Dermis microvascular lymphatic vessel endothelial cell (primary cell): ENCODE results near the gene RNFT1. TPM values are rescaled to one million over a fixed set of nuclear protein-coding genes. Genes with fewer than 3 reads are reported as not detected.
A peak's percentile ranks its signal among the peaks of the same experiment; 100 is the strongest.
"Not testable (repeated sequence)": the region's sequence is repeated elsewhere in the genome, so short reads cannot be mapped to it uniquely, and the experiment has no call there.

Experiments
- DNase-seq, 2 donors: peaks; one replicate each; pipeline versions ENCODE4 v3.0.0 to v3.0.0-alpha.2; 2010; ENCODE audit warnings: low read depth in 2 of 2
- total RNA-seq: library from RNA; depleted of rRNA; stranded (reverse); fragments of >200 nt; gene quantifications from 2 replicates; pipeline ENCODE4 v1.2.1, GENCODE V29; 2014

RNFT1 gene
- total RNA-seq, 1 donor from 2014 or later = 10.9 TPM

DNA sequence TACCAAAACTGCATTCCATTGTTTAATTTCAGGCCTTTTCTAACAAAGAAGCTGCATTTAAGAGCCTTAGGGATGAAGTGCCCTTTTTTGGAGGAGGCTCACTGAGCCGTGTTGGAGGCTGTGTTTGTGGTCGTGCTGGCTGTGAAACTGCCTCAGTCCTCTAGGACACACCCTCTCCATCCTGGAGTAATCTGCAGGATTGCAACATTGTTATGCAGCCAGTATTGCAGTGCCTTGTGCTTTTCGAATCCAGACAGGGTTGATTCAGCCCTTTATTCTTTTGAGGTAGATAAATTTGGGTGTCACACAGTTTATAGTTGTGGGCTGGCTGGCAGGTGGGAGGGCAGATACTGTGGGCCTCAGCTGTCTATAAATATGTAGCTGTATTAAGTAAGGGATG lies 33.8 kb downstream of the RNFT1 start:
- not testable (repeated sequence) for DNase-seq

DNA sequence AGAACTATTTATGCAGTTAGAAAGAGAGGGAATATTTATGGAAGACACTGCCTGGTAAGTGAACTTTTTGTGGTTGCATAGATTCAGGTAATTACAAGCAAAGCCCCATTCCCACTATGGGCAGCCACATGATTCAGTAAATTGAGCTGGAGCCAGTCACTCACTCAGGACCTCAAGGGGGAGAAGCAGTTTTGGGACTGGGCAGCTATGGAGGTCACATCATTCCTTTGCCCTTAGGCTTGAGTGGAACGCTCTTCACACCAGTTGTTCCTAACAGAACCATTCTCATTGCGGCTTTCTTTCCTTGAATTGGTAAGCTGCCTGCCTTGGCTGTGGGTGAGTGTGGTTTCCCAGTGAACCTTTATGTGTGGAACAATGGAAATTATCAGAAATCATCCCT lies 34.4 kb downstream of the RNFT1 start:
- DNase-seq = not testable (repeated sequence)

DNA sequence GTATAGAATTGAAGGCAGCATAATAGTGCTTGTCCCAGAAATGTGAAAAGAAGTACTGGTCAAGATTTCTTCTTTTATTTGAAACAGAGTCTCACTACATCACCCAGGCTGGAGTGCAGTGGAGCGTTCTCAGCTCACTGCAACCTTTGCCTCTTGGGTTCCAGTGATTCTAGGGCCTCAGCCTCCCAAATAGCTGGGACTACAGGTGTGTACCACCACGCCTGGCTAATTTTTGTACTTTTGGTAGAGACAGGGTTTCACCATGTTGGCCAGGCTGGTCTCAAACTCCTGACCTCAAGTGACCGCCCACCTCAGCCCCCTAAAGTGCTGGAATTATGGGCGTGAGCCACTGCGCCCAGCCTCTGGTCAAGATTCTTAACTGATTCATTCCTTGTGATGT lies 43.9 kb downstream of the RNFT1 start:
- DNase-seq = not testable (repeated sequence)

DNA sequence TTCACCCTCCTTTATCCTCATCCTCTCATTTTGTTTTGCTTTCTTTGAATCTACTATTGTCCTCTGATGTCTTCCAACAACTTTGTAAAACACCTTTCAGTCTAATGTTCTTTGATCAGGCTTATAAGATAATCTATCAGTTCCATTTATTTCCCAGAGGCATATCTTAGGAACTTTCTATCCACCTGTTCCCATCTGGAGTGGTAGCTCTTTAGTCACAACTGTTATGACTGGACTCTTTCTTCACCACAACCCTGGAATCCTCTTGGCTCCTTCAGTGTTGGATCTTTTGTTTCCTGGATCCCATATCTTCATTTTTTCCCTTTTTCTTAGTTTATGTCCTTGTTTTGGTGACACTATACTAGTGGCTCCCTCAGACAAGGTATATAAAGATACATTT lies 48.1 kb downstream of the RNFT1 start:
- no peak for DNase-seq

DNA sequence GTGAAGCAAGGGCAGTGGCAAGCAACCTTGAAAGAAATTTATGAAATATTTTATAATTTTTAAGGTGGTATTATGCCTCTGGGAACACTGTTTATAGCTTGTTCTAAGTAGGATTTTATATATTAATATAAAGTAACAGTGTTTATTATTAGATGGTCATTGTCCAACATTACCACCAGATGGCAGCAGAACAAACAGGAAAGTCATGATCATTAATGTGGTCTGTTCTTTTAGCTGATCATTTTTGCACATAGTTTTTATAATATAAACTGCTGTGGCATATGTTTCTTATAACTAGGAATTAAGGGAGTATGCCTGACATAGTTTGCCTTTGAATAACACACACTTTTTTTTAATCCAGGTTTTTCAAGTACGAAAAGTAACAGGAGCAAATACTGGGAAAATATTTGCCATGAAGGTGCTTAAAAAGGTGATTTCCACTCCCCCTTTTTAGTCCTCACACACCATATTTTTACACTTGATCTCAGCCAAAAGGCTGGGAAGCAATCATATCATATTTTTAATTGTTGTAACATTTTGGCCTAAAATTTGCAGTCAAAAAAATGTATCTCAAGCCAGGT lies 50.2 kb downstream of the RNFT1 start:
- DNase-seq = peak; percentile 28 to 53

DNA sequence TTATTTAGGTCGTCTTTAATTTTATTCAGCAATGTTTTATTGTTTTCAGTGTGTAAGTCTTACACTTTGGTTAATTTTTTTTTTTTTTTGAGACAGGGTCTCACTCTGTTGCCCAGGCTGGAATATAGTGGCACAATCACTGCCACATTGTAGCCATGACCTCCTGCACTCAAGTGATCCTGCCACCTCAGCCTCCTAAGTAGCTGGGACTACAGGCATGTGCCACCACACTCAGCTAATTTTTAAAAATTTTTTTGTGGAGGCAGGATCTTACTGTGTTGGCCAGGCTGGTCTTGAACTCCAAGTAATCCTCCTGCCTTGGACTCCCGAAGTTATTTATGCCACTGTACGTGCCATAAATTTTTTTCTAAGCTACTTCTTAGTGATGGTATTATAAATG lies 57.1 kb downstream of the RNFT1 start:
- DNase-seq = no peak

DNA sequence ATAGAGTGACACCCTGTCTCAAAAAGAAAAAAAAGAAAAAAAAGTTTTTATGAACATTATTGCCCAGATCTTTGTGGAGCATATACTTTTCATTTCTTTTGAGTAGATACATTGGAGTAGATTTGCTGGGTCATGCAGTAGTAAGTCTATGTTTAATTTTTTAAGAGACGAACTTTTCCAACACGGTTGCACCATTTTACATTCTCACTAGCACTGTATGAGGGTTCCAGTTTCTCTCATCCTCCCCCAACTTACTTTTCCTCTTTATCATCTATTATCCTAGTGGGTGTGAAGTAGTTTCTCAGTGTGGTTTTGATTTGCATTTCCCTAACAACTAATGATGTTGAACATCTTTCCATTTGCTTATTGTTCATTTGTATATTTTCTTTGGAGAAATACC lies 61.1 kb downstream of the RNFT1 start:
- DNase-seq = no peak

Other genes starting within 250 kb of the RNFT1 start
- gene TUBD1, start 71.8 kb downstream of the RNFT1 start, total RNA-seq = 8.3 and 9.6 TPM in 2 replicates
- 16.6 and 16.8 TPM in 2 replicates for gene RPS6KB1, start 71.6 kb downstream of the RNFT1 start, total RNA-seq
- gene HEATR6, start 114.2 kb upstream of the RNFT1 start, total RNA-seq = 4.6 and 5.3 TPM in 2 replicates
- 2.3 and 14.8 TPM in 2 replicates for gene CA4, start 185.2 kb upstream of the RNFT1 start, total RNA-seq